HepG2 (cell line): ENCODE measurements around the gene GRM4. TPM values are rescaled to one million over a fixed set of nuclear protein-coding genes. Genes with fewer than 3 reads are reported as not detected.

ENCODE experiments used
- ATM ChIP-seq: fragments of 450-650 bp; IDR thresholded peaks from 2 replicates; pipeline ENCODE4 v1.7.1; 2017; ENCODE audit warnings: mild to moderate bottlenecking, borderline replicate concordance
- HDAC6 ChIP-seq: fragments of 200-600 bp; sonication (generic); IDR thresholded peaks from 2 replicates; pipeline ENCODE4 v1.7.0; 2017; ENCODE audit warnings: mild to moderate bottlenecking, antibody characterized with exemption, low read length, low read depth
- HINFP ChIP-seq: sonication (generic); formaldehyde crosslinking; IDR thresholded peaks from 2 replicates; pipeline ENCODE4 v1.4.0; 2020; ENCODE audit warnings: low read depth, mild to moderate bottlenecking, missing genetic modification reagents
- MED1 ChIP-seq: sonication (generic); formaldehyde crosslinking; IDR thresholded peaks from 2 replicates; pipeline ENCODE4 v1.4.0; 2020; ENCODE audit warnings: missing genetic modification reagents
- MNT ChIP-seq: fragments of 450-650 bp; IDR thresholded peaks from 2 replicates; pipeline ENCODE4 v1.6.1; 2016
- MXI1 ChIP-seq: IDR thresholded peaks from 3 replicates; pipeline ENCODE4 v1.6.1; 2012; ENCODE audit warnings: low read depth, low read length, inconsistent platforms, borderline replicate concordance
- PAF1 ChIP-seq: IDR thresholded peaks from 2 replicates; pipeline ENCODE4 v1.6.1; 2016; ENCODE audit warnings: missing genetic modification reagents, missing compliant biosample characterization
- PLSCR1 ChIP-seq: sonication (generic); formaldehyde crosslinking; IDR thresholded peaks from 2 replicates; pipeline ENCODE4 v1.5.0; 2020; ENCODE audit warnings: missing genetic modification reagents, mild to moderate bottlenecking, borderline replicate concordance
- PPARG ChIP-seq: conservative IDR thresholded peaks from 2 replicates; pipeline ENCODE4 v1.6.1; 2016; ENCODE audit warnings: missing biosample characterization, missing genetic modification reagents
- SATB2 ChIP-seq: sonication (generic); formaldehyde crosslinking; IDR thresholded peaks from 2 replicates; pipeline ENCODE4 v1.5.0; 2020; ENCODE audit warnings: missing genetic modification reagents
- SP140L ChIP-seq: sonication (generic); formaldehyde crosslinking; IDR thresholded peaks from 2 replicates; pipeline ENCODE4 v1.4.0; 2020; ENCODE audit warnings: missing genetic modification reagents, borderline replicate concordance
- ZFP41 ChIP-seq: sonication (generic); formaldehyde crosslinking; IDR thresholded peaks from 2 replicates; pipeline ENCODE4 v1.4.0; 2020; ENCODE audit warnings: mild to moderate bottlenecking, missing genetic modification reagents, borderline replicate concordance
- ZNF3 ChIP-seq: IDR thresholded peaks from 2 replicates; pipeline ENCODE4 v1.7.0; 2017; ENCODE audit warnings: inconsistent platforms
- ZNF367 ChIP-seq: sonication (generic); formaldehyde crosslinking; IDR thresholded peaks from 2 replicates; pipeline ENCODE4 v1.4.0; 2020; ENCODE audit warnings: missing genetic modification reagents, borderline replicate concordance
- ZNF577 ChIP-seq: sonication (generic); formaldehyde crosslinking; IDR thresholded peaks from 2 replicates; pipeline ENCODE4 v1.4.0; 2020; ENCODE audit warnings: mild to moderate bottlenecking, low read depth, missing genetic modification reagents, borderline replicate concordance
- polyA plus RNA-seq, 8 experiments: library from polyadenylated mRNA; depleted of rRNA in 3 of 8; stranded (reverse) in 7 of 8; unstranded in 1 of 8; fragments of >200 nt; fragmentation: Illumina TruSeq in 4 of 8; extraction: Trizol in 4 of 8; gene quantifications; 2 replicates each; pipeline versions ENCODE4 v1.2.1 to v1.2.3, GENCODE V29; 2011 to 2016; ENCODE audit warnings: low read depth in 4 of 8, missing spikeins in 1 of 8, mixed read lengths in 1 of 8; ENCODE audit not compliant: insufficient read depth in 1 of 8
- total RNA-seq, 5 experiments: library from RNA; depleted of rRNA; stranded (reverse); fragments of >200 nt; fragmentation: Illumina TruSeq; extraction: Trizol; gene quantifications; 2 replicates each; pipeline ENCODE4 v1.2.3, GENCODE V29; 2016; ENCODE audit warnings: low read depth in 1 of 5
- TF ChIP-seq, protein P1 (sequence below): sonication (generic); formaldehyde crosslinking; IDR thresholded peaks from 2 replicates; pipeline ENCODE4 v1.5.0; 2020; ENCODE audit warnings: mild to moderate bottlenecking, missing genetic modification reagents
- TF ChIP-seq, protein P2 (sequence below): sonication (generic); formaldehyde crosslinking; IDR thresholded peaks from 2 replicates; pipeline ENCODE4 v1.8.1; 2023; ENCODE audit warnings: mild to moderate bottlenecking, moderate library complexity, missing genetic modification reagents
- TF ChIP-seq, protein P3 (sequence below): sonication (generic); formaldehyde crosslinking; IDR thresholded peaks from 2 replicates; pipeline ENCODE4 v1.5.0; 2020; ENCODE audit warnings: missing genetic modification reagents, mild to moderate bottlenecking, borderline replicate concordance
- TF ChIP-seq, protein P4 (sequence below): sonication (generic); formaldehyde crosslinking; IDR thresholded peaks from 2 replicates; pipeline ENCODE4 v1.9.0; 2022; ENCODE audit warnings: missing genetic modification reagents, mild to moderate bottlenecking, borderline replicate concordance

Gene GRM4
- total and polyA plus RNA-seq, 2 of the 13 experiments (the other 11 are each of a cell fraction or from before 2014, with no cell fraction given), result not detected

- TF ChIP-seq, protein P1, sequence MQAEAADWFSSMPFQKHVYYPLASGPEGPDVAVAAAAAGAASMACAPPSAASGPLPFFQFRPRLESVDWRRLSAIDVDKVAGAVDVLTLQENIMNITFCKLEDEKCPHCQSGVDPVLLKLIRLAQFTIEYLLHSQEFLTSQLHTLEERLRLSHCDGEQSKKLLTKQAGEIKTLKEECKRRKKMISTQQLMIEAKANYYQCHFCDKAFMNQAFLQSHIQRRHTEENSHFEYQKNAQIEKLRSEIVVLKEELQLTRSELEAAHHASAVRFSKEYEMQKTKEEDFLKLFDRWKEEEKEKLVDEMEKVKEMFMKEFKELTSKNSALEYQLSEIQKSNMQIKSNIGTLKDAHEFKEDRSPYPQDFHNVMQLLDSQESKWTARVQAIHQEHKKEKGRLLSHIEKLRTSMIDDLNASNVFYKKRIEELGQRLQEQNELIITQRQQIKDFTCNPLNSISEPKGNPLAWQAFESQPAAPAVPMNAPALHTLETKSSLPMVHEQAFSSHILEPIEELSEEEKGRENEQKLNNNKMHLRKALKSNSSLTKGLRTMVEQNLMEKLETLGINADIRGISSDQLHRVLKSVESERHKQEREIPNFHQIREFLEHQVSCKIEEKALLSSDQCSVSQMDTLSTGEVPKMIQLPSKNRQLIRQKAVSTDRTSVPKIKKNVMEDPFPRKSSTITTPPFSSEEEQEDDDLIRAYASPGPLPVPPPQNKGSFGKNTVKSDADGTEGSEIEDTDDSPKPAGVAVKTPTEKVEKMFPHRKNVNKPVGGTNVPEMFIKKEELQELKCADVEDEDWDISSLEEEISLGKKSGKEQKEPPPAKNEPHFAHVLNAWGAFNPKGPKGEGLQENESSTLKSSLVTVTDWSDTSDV (CRISPR knock-in tag), result no peak
- TF ChIP-seq HINFP (CRISPR knock-in tag), result no peak
- TF ChIP-seq MXI1, result no peak
- no peak for TF ChIP-seq PAF1 (CRISPR knock-in tag)
- no peak for TF ChIP-seq ZNF3 (CRISPR knock-in tag)
- no peak for TF ChIP-seq SP140L (CRISPR knock-in tag)
- no peak for TF ChIP-seq ZNF577 (CRISPR knock-in tag)
- TF ChIP-seq, protein P2, sequence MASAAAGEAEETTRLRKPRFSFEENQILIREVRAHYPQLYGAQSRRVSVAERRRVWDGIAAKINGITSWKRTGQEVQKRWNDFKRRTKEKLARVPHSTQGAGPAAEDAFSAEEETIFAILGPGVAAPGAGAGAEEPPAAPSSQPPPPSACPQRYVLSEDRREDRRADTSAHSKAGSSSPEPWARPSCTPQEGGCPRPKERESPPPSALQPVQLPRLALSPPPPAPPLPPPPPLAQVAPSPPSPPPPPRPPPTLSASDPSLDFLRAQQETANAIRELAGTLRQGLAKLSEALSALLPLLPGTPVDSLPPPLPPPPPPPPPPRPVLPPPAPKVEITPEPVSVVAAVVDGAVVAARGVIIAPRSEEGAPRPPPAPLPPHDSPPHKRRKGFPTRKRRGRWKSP, result no peak
- no peak for TF ChIP-seq ZFP41 (CRISPR knock-in tag)
- TF ChIP-seq SATB2 (CRISPR knock-in tag), result 0 out of 2 replicates have a peak, but pooled peaks have one; percentile 60
- TF ChIP-seq ZNF367 (CRISPR knock-in tag), result peak; percentile 79; the same call in 1 of the 2 replicates
- TF ChIP-seq, protein P3, sequence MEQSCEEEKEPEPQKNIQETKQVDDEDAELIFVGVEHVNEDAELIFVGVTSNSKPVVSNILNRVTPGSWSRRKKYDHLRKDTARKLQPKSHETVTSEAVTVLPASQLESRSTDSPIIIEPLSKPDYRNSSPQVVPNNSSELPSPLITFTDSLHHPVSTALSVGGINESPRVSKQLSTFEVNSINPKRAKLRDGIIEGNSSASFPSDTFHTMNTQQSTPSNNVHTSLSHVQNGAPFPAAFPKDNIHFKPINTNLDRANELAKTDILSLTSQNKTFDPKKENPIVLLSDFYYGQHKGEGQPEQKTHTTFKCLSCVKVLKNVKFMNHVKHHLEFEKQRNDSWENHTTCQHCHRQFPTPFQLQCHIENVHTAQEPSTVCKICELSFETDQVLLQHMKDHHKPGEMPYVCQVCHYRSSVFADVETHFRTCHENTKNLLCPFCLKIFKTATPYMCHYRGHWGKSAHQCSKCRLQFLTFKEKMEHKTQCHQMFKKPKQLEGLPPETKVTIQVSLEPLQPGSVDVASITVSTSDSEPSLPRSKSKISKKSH, result no peak
- TF ChIP-seq PLSCR1 (CRISPR knock-in tag), result no peak
- TF ChIP-seq MED1 (CRISPR knock-in tag), result no peak
- no peak for TF ChIP-seq MNT
- TF ChIP-seq, protein P4, sequence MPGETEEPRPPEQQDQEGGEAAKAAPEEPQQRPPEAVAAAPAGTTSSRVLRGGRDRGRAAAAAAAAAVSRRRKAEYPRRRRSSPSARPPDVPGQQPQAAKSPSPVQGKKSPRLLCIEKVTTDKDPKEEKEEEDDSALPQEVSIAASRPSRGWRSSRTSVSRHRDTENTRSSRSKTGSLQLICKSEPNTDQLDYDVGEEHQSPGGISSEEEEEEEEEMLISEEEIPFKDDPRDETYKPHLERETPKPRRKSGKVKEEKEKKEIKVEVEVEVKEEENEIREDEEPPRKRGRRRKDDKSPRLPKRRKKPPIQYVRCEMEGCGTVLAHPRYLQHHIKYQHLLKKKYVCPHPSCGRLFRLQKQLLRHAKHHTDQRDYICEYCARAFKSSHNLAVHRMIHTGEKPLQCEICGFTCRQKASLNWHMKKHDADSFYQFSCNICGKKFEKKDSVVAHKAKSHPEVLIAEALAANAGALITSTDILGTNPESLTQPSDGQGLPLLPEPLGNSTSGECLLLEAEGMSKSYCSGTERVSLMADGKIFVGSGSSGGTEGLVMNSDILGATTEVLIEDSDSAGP (CRISPR knock-in tag), result no peak
- no peak for TF ChIP-seq HDAC6
- TF ChIP-seq PPARG, result no peak
- no peak for TF ChIP-seq ATM
Measured at GRCh38 chr6:34115403-34115795, 30.5 kb downstream of the GRM4 start (continued).
